OCI-LY7 (cell line): Measurements from ENCODE around the gene FMN1.

Experiments used
- EZH2phosphoT487 ChIP-seq: fragments of 200-600 bp; sonication (generic); IDR thresholded peaks from 2 replicates; pipeline ENCODE4 v1.6.1; 2018; ENCODE audit warnings: low read depth, borderline replicate concordance, mild to moderate bottlenecking, mixed run types, antibody characterized with exemption, low read length, moderate library complexity, mixed read lengths
- TF ChIP-seq, protein P1 (sequence below): fragments of 200-600 bp; sonication (generic); conservative IDR thresholded peaks from 2 replicates; pipeline ENCODE4 v1.5.1; 2014; ENCODE audit warnings: mild to moderate bottlenecking, antibody characterized with exemption, low read length, moderate library complexity, mixed read lengths

DNA sequence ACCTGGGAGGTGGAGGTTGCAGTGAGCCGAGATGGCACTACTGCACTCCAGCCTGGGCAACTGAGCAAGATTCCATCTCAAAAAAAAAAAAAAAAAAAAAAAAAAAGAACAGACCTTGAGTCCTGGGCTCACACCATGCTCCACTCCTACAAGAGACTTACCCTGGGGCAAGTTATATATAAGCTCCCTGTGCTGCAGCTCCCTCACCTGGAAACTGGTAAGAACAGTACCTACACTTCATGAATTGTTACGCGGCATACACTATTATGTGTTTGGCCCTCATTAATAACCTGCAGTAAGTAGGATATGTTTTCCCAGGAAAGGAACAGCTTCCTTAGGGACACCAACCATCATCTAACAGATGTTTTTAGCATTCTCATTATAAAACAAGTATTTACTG is 119.6 kb downstream of the FMN1 start:
- TF ChIP-seq, protein P1, sequence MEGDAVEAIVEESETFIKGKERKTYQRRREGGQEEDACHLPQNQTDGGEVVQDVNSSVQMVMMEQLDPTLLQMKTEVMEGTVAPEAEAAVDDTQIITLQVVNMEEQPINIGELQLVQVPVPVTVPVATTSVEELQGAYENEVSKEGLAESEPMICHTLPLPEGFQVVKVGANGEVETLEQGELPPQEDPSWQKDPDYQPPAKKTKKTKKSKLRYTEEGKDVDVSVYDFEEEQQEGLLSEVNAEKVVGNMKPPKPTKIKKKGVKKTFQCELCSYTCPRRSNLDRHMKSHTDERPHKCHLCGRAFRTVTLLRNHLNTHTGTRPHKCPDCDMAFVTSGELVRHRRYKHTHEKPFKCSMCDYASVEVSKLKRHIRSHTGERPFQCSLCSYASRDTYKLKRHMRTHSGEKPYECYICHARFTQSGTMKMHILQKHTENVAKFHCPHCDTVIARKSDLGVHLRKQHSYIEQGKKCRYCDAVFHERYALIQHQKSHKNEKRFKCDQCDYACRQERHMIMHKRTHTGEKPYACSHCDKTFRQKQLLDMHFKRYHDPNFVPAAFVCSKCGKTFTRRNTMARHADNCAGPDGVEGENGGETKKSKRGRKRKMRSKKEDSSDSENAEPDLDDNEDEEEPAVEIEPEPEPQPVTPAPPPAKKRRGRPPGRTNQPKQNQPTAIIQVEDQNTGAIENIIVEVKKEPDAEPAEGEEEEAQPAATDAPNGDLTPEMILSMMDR = no peak
- no peak for TF ChIP-seq EZH2phosphoT487
